Spleen (tissue), 11 donors: Measurements from ENCODE around the gene COL23A1. TPM values are rescaled to one million over a fixed set of nuclear protein-coding genes. Genes with fewer than 3 reads are reported as not detected.
A peak's percentile ranks its signal among the peaks of the same experiment; 100 is the strongest.

Source experiments
- DNase-seq: peaks from one replicate; pipeline ENCODE4 v3.0.0-alpha.2; 2020
- H3K27ac ChIP-seq, 8 donors: fragments of 200-600 bp; sonication (generic) in 7 of 8; 1 replicate in 4 of 8; 2 replicates in 4 of 8; pipeline versions ENCODE4 v1.5.0 to v1.8.0; 2016 to 2021; ENCODE audit warnings: inconsistent platforms in 4 of 8, mild to moderate bottlenecking in 4 of 8, moderate library complexity in 1 of 8
- H3K27me3 ChIP-seq, 7 donors: fragments of 200-600 bp; sonication (generic) in 6 of 7; replicated peaks in 1 of 7; 1 replicate in 4 of 7; 2 replicates in 3 of 7; pipeline versions ENCODE4 v1.5.0 to v1.8.0; 2016 to 2021; ENCODE audit warnings: inconsistent platforms in 3 of 7, mild to moderate bottlenecking in 1 of 7
- H3K36me3 ChIP-seq, 6 donors: fragments of 200-600 bp; sonication (generic) in 5 of 6; 1 replicate in 4 of 6; 2 replicates in 2 of 6; pipeline versions ENCODE4 v1.5.0 to v1.8.0; 2016 to 2021; ENCODE audit warnings: inconsistent platforms in 2 of 6
- H3K4me1 ChIP-seq, 6 donors: fragments of 200-600 bp; sonication (generic) in 5 of 6; 1 replicate in 3 of 6; 2 replicates in 3 of 6; pipeline versions ENCODE4 v1.5.0 to v1.8.0; 2016 to 2021; ENCODE audit warnings: inconsistent platforms in 3 of 6
- H3K4me3 ChIP-seq, 8 donors: fragments of 200-600 bp; sonication (generic) in 7 of 8; 1 replicate in 4 of 8; 2 replicates in 4 of 8; pipeline versions ENCODE4 v1.5.0 to v1.8.0; 2016 to 2021; ENCODE audit warnings: inconsistent platforms in 4 of 8, mild to moderate bottlenecking in 4 of 8, moderate library complexity in 2 of 8
- H3K9me3 ChIP-seq, 8 donors: fragments of 200-600 bp; sonication (generic) in 7 of 8; 1 replicate in 4 of 8; 2 replicates in 4 of 8; pipeline versions ENCODE4 v1.5.0 to v1.8.0; 2016 to 2021; ENCODE audit warnings: inconsistent platforms in 4 of 8
- POLR2A ChIP-seq, 3 donors: fragments of 450-650 bp; IDR thresholded peaks; one replicate each; pipeline ENCODE4 v1.5.1; 2017; ENCODE audit warnings: antibody characterized with exemption in 3 of 3, mild to moderate bottlenecking in 1 of 3
- POLR2AphosphoS5 ChIP-seq, 3 donors: sonication (generic); formaldehyde crosslinking; IDR thresholded peaks; one replicate each; pipeline ENCODE4 v1.5.1; 2017; ENCODE audit warnings: antibody characterized with exemption in 3 of 3
- WGBS, 5 donors: extraction: QIAGEN DNeasy Blood & Tissue Kit in 3 of 5; methylation state at CpG; one replicate each; pipeline versions ENCODE4 v1.1.5 to v1.1.7; 2013 to 2018; 5-methylcytosine and 5-hydroxymethylcytosine counted together
- intact Hi-C: fragments of 100-400 bp; cut with DNase I; formaldehyde crosslinking; loops from one replicate; pipeline ENCODE4 v1.15.0; 2023; ENCODE audit warnings: low total_unique reads
- polyA plus RNA-seq, 3 donors: library from polyadenylated mRNA; stranded (reverse); fragments of 200-250 nt; gene quantifications; one replicate each; pipeline ENCODE4 v1.2.1, GENCODE V29; 2013
- total RNA-seq, 7 donors: library from RNA; depleted of rRNA in 3 of 7; stranded (reverse); fragments of >200 nt in 3 of 7; fragmentation: NEBNext Ultra II Directional in 4 of 7; extraction: Animal tissue kit (Norgen Biotek cat#: 25700) in 4 of 7; gene quantifications; one replicate each; pipeline versions ENCODE4 v1.1.0 to v1.2.1, GENCODE V29; 2016 to 2021
- TF ChIP-seq, protein P1 (sequence below), 11 experiments: fragments of 200-600 bp in 7 of 11; fragments of 450-650 bp in 4 of 11; sonication (generic) in 4 of 11; IDR thresholded peaks in 8 of 11; conservative IDR thresholded peaks in 3 of 11; 1 replicate in 7 of 11; 2 replicates in 4 of 11; pipeline versions ENCODE4 v1.4.0 to v1.8.0; 2016 to 2021; ENCODE audit warnings: antibody characterized with exemption in 11 of 11, inconsistent platforms in 4 of 11, mild to moderate bottlenecking in 1 of 11
- donor health status: healthy with polysubstance abuse.
- donor health status: DM: no; HTN: no; CAD: no; lungs with moderate emphysema.
- donor health status: DM: no; HTN: no; CAD: no.
- donor health status: Bipolar disorder and iron deficiency.
- donor health status: healthy.
- donor health status: DM: no; HTN: no; CAD: no.
- donor health status: DM: yes; HTN: yes; CAD: no.

COL23A1 gene
- total and polyA plus RNA-seq, 10 donors, result 0.63 to 3.8 (median 1.9) TPM

DNA sequence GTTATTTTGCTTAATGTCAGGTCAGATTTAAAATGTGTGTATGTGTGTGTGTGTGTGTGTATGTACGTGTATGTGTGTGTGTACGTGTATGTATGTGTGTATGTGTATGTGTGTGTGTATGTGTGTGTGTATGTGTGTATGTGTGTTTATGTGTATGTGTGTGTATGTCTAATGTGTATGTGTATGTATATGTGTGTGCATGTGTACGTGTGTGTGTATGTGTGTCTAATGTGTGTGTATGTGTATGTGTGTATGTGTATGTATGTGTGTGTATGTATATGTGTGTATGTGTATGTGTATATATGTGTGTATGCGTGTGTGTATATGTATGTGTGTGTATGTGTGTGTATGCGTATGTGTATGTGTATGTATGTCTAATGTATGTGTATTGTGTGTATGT, 232.5 kb downstream of the COL23A1 start:
- no peak for DNase-seq
- TF ChIP-seq POLR2A (IDR thresholded peaks at IDR 0.05) (no peak), POLR2AphosphoS5 (IDR thresholded peaks at IDR 0.05) (no peak)
- TF ChIP-seq, protein P1, sequence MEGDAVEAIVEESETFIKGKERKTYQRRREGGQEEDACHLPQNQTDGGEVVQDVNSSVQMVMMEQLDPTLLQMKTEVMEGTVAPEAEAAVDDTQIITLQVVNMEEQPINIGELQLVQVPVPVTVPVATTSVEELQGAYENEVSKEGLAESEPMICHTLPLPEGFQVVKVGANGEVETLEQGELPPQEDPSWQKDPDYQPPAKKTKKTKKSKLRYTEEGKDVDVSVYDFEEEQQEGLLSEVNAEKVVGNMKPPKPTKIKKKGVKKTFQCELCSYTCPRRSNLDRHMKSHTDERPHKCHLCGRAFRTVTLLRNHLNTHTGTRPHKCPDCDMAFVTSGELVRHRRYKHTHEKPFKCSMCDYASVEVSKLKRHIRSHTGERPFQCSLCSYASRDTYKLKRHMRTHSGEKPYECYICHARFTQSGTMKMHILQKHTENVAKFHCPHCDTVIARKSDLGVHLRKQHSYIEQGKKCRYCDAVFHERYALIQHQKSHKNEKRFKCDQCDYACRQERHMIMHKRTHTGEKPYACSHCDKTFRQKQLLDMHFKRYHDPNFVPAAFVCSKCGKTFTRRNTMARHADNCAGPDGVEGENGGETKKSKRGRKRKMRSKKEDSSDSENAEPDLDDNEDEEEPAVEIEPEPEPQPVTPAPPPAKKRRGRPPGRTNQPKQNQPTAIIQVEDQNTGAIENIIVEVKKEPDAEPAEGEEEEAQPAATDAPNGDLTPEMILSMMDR (IDR thresholded peaks at IDR 0.05 in 8 of 11, conservative IDR thresholded peaks at IDR 0.05 in 3 of 11), result no peak
- peak overlapping the region in 6 of 8 donors; percentile 53 to 67 (median 58) for H3K27ac ChIP-seq
- peaks cover 15 to 21% (median 18%) of the 10 kb centered on the region in 6 donors for H3K4me1 ChIP-seq
- 63 to 81% (median 70%) methylated on average over 5 of the region's 5 CpGs for WGBS, 5 donors
- peaks cover 0 to 24% (median 0%) of the 10 kb centered on the region in 7 donors for H3K27me3 ChIP-seq
- H3K4me3 ChIP-seq, result no peak overlapping the region
- intact Hi-C loops, result no loop called here
- H3K9me3 ChIP-seq, result no peaks in the 10 kb centered on the region
- no peaks in the 10 kb centered on the region for H3K36me3 ChIP-seq

DNA sequence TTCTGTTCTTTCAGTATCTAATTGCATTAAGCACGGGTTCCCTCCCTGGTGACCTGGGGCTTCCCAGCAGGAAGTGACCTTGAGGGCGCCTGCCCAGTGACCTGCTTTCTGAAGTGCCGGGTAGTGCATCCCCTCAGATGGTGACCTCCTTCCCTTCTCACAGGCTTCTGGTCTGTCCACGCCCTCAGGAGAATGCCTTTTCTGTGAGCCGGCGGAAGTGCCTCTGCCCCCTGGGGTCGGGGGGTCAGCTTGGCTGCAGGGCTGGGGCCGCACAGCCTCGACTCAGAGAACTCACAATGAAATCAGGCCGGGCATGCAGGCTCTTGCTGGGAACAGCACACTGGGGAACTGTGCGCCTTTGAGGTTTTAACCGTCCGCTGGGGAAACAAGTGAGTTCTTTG, 233.1 kb downstream of the COL23A1 start:
- Histone ChIP-seq H3K27ac (peak overlapping the region in 7 of 8 donors; percentile 51 to 67 (median 57)), H3K27me3 (peaks cover 0 to 22% (median 0%) of the 10 kb centered on the region in 7 donors), H3K4me3 (peak overlapping the region in 1 of 8 donors; percentile 9), H3K4me1 (peaks cover 15 to 21% (median 18%) of the 10 kb centered on the region in 6 donors), H3K36me3 (no peaks in the 10 kb centered on the region), H3K9me3 (no peaks in the 10 kb centered on the region)
- TF ChIP-seq POLR2A (IDR thresholded peaks at IDR 0.05), result no peak
- TF ChIP-seq POLR2AphosphoS5 (IDR thresholded peaks at IDR 0.05), result peak; percentile 77 to 88 (median 80)
- TF ChIP-seq, protein P1 (IDR thresholded peaks at IDR 0.05 in 8 of 11, conservative IDR thresholded peaks at IDR 0.05 in 3 of 11), result no peak
- WGBS, 5 donors, result 13 to 23% (median 20%) methylated on average over 7 to 13 of the region's 13 CpGs
- peak; percentile 81 for DNase-seq
- intact Hi-C loops, result no loop called here

DNA sequence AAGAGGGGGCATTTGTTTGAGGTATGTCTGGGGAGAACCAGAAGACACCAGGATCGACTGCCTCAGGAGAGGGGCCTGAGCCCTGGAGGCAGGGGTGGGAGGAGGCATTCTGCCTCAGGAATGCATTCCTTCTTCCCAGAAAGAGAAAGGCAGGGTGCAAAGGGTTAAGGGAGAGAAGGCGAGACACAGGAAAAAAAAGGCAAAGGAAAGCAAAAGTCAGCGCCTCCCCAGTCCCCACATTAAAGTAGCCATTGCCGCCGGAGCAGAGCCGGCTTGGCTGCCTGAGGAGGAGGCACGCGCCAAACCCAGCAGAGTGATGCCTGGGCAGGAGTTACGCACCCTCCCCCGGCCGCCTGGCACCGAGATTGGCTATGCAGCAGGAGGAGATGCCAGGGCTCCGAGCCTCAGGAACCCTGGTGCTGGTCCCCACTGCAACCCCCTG, 233.7 kb downstream of the COL23A1 start:
- intact Hi-C loops, result no loop called here
- TF ChIP-seq, protein P1 (IDR thresholded peaks at IDR 0.05 in 8 of 11, conservative IDR thresholded peaks at IDR 0.05 in 3 of 11), result no peak
- TF ChIP-seq POLR2A (IDR thresholded peaks at IDR 0.05) (no peak), POLR2AphosphoS5 (IDR thresholded peaks at IDR 0.05) (no peak)
- Histone ChIP-seq H3K27ac (peak overlapping the region in 6 of 8 donors; percentile 28 to 67 (median 58)), H3K27me3 (peaks cover 0 to 20% (median 0%) of the 10 kb centered on the region in 7 donors), H3K36me3 (no peaks in the 10 kb centered on the region), H3K4me3 (peak overlapping the region in 1 of 8 donors; percentile 9), H3K9me3 (no peaks in the 10 kb centered on the region), H3K4me1 (peaks cover 15 to 21% (median 18%) of the 10 kb centered on the region in 6 donors)
- WGBS, 5 donors, result 4 to 12% (median 6%) methylated on average over 12 to 13 of the region's 13 CpGs
- DNase-seq, result peak; percentile 77

DNA sequence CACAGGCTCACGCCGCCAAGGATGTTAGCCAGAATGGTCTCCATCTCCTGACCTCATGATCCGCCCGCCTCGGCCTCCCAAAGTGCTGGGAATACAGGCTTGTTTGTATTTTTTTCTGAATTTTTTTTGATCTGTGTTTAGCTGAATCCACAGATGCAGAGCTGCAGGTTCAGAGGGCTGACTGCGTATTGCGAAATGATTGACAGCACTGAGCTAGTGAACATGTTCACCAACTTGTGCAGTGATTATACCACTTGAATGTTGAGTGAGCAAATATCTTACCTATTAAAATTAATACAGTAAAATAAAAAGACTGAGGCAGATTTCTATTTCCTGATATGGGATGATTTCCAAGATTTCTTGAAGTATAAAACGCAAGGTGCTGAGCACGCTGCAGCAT, 234.5 kb downstream of the COL23A1 start:
- no peak for DNase-seq
- TF ChIP-seq POLR2A (IDR thresholded peaks at IDR 0.05), result no peak

More for the DNA sequence above, 234.5 kb downstream of the COL23A1 start:
- Histone ChIP-seq H3K36me3 (no peaks in the 10 kb centered on the region), H3K4me1 (peaks cover 15 to 28% (median 18%) of the 10 kb centered on the region in 6 donors), H3K4me3 (no peak overlapping the region), H3K27me3 (peaks cover 0 to 20% (median 0%) of the 10 kb centered on the region in 7 donors), H3K27ac (peak overlapping the region in 1 of 8 donors; percentile 67), H3K9me3 (no peaks in the 10 kb centered on the region)
- intact Hi-C loops, result no loop called here
- 89 to 95% (median 94%) methylated on average over 9 of the region's 9 CpGs for WGBS, 5 donors
